GM21825 (cell line): ENCODE measurements around the gene PCP4.

ENCODE experiments used
- ATAC-seq: cut with Tn5 transposase; IDR thresholded peaks from one replicate; pipeline ENCODE4 v1.9.1; 2021; ENCODE audit warnings: mild to moderate bottlenecking, moderate library complexity; ENCODE audit not compliant: unreplicated experiment

PCP4 gene

DNA sequence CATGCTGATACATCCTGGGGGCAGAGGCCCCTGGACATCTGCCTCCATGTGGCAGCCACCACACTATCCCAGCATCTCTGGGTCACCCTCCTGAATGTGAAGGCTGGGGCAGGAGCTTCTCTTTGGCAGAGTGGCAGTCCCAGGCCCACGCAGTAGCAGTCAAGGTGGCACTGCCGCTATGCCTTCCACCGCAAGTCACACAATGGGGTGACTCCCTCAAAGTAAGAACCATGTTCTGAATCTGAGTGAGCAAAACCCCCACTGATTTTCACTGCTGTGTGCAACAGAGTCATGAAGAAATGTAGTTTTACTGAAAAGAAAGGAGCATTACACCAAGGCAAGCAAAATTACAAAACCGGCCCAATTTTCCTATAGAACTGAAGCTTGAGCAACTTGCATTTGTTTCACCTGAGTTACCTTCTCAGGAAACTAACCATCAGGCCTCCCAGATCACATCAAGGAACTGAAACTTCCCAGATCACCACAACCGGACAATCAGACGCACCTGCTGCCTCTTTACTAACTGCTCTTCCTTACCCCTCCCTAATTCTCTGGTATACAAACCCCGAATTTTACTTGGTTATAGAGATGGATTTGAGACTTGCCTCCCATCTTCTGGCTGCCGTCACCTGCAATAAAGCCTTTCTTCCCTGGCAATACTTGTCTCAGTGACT lies 102.6 kb downstream of the PCP4 start:
- no peak for ATAC-seq

- no peak for ATAC-seq
Measured at GRCh38 chr21:39971956-39972355, 104.7 kb downstream of the PCP4 start.

- ATAC-seq = no peak
Measured at GRCh38 chr21:39972471-39972870, 105.2 kb downstream of the PCP4 start.

- no peak for ATAC-seq
Measured at GRCh38 chr21:39972976-39973770, 105.9 kb downstream of the PCP4 start.

DNA sequence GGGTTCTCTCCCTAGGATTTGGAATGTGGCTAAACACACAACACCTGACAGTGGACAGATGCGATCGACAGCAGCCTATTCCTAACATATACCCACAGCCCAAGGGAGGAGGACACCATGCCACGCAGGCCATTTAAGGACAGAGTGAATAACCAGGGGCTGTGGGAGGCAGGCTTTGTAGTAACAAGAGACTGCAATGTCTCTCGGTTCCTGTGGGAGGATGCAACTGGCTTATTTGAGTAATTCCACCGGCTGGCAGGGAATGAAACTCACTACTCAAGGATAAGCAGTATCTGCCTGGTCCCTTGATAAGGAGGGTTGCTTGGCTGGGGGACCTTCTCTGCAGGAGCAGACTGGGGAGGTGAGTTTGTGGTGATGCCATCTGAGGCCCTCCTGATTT lies 109.6 kb downstream of the PCP4 start:
- no peak for ATAC-seq
